Liver (tissue), 3 donors: ENCODE measurements around the gene NEK6.

Experiments used
- RAD21 ChIP-seq, 2 donors: IDR thresholded peaks; 2 replicates each; pipeline ENCODE4 v1.6.1; 2016; ENCODE audit warnings: antibody characterized with exemption in 2 of 2, mild to moderate bottlenecking in 2 of 2
- TAF1 ChIP-seq: conservative IDR thresholded peaks from 2 replicates; pipeline ENCODE4 v1.6.1; 2016; ENCODE audit warnings: antibody characterized with exemption, mild to moderate bottlenecking
- TF ChIP-seq, protein P1 (sequence below): fragments of 150-350 bp; IDR thresholded peaks from 2 replicates; pipeline ENCODE4 v1.5.1; 2017; ENCODE audit warnings: improper control_type of control experiment, low read depth, low read length; ENCODE audit not compliant: missing input control
- TF ChIP-seq, protein P2 (sequence below): IDR thresholded peaks from 2 replicates; pipeline ENCODE4 v1.6.1; 2016; ENCODE audit warnings: antibody characterized with exemption, mild to moderate bottlenecking
- donor health status: healthy.
- donor health status: healthy.

DNA sequence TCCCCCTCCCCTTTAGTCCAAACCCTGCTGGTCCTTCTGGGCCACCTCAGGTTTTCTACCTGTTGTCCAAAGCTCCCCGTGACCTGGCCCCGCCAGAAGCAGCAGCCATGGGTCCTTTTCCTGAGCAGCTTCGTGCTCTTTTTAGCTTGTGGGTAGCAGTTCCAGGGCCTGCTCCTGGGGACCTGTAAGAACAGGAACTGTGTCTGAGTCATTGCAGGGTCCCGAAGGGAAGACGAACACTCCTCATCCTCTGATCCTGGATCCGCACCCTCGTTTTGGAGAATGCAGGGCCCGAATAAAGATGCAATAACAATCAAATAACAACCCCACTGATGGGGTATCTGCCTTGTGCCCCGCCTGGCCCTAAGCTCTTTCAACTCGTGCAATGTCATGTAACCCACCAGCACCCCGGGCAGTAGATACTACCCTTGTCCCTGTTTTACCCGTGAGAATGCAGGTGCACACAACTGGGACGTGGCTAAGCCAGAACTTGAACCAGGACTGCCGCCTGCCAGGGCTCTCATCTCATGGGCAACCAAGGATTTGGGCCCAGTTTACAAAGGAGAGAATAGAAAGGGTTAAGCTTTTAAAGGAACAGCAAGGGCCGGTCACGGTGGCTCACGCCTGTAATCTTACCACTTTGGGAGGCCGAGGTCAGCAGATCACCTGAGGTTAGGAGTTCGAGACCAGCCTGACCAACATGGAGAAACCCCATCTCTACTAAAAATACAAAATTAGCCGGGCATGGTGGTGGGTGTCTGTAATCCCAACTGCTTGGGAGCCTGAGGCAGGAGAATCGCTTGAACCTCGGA is 33.2 kb downstream of the NEK6 start:
- TF ChIP-seq, protein P1, sequence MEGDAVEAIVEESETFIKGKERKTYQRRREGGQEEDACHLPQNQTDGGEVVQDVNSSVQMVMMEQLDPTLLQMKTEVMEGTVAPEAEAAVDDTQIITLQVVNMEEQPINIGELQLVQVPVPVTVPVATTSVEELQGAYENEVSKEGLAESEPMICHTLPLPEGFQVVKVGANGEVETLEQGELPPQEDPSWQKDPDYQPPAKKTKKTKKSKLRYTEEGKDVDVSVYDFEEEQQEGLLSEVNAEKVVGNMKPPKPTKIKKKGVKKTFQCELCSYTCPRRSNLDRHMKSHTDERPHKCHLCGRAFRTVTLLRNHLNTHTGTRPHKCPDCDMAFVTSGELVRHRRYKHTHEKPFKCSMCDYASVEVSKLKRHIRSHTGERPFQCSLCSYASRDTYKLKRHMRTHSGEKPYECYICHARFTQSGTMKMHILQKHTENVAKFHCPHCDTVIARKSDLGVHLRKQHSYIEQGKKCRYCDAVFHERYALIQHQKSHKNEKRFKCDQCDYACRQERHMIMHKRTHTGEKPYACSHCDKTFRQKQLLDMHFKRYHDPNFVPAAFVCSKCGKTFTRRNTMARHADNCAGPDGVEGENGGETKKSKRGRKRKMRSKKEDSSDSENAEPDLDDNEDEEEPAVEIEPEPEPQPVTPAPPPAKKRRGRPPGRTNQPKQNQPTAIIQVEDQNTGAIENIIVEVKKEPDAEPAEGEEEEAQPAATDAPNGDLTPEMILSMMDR: no peak
- TF ChIP-seq, protein P2, sequence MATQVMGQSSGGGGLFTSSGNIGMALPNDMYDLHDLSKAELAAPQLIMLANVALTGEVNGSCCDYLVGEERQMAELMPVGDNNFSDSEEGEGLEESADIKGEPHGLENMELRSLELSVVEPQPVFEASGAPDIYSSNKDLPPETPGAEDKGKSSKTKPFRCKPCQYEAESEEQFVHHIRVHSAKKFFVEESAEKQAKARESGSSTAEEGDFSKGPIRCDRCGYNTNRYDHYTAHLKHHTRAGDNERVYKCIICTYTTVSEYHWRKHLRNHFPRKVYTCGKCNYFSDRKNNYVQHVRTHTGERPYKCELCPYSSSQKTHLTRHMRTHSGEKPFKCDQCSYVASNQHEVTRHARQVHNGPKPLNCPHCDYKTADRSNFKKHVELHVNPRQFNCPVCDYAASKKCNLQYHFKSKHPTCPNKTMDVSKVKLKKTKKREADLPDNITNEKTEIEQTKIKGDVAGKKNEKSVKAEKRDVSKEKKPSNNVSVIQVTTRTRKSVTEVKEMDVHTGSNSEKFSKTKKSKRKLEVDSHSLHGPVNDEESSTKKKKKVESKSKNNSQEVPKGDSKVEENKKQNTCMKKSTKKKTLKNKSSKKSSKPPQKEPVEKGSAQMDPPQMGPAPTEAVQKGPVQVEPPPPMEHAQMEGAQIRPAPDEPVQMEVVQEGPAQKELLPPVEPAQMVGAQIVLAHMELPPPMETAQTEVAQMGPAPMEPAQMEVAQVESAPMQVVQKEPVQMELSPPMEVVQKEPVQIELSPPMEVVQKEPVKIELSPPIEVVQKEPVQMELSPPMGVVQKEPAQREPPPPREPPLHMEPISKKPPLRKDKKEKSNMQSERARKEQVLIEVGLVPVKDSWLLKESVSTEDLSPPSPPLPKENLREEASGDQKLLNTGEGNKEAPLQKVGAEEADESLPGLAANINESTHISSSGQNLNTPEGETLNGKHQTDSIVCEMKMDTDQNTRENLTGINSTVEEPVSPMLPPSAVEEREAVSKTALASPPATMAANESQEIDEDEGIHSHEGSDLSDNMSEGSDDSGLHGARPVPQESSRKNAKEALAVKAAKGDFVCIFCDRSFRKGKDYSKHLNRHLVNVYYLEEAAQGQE: no peak
- no peak for TF ChIP-seq RAD21 (IDR thresholded peaks at IDR 0.05)
- no peak for TF ChIP-seq TAF1
